NOMO-1 treated with DMSO at 0.1 percent for 48 hours (cell line): ENCODE data around the gene KCNK7.

Source experiments
- DNase-seq: peaks from one replicate; lab custom pipeline; 2025; ENCODE audit not compliant: unreplicated experiment; lab: John Stamatoyannopoulos, UW

The KCNK7 gene

DNA sequence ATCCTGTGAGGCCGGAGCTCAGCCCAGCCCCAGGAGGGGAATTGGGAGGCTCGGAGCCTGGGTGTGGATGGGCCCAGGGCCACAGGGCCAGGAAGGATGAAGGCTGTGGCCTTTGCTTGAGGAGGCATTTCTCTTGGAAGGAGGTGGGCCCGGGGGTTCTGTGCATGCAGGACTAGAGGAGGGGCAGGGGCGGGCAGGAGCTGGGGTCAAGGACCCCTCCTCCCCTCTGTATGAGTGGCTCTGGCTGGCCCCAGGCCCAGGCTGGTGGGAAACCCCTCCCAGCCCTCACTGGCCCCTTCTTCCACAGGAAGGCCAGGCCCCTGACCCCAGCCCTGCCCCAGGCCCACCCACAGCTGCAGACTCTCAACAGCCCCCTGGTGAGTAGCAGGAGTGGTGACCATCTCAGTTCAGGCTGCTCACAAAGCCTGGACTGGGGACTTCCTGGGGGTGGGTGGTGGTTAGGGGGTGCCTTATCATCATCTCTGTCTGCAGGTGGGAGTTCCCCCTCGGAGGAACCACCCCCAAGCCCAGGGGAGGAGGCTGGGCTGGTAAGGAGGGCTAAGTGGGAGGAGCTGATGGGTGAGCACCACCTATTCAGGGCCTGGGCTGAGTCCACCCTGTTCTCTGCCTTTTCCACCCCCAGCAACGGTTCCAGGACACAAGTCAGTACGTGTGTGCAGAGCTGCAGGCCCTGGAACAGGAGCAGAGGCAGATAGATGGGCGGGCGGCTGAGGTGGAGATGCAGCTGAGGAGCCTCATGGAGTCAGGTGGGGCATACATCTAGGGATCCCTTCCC, 6.0 kb downstream of the KCNK7 start:
- no peak for DNase-seq

DNA sequence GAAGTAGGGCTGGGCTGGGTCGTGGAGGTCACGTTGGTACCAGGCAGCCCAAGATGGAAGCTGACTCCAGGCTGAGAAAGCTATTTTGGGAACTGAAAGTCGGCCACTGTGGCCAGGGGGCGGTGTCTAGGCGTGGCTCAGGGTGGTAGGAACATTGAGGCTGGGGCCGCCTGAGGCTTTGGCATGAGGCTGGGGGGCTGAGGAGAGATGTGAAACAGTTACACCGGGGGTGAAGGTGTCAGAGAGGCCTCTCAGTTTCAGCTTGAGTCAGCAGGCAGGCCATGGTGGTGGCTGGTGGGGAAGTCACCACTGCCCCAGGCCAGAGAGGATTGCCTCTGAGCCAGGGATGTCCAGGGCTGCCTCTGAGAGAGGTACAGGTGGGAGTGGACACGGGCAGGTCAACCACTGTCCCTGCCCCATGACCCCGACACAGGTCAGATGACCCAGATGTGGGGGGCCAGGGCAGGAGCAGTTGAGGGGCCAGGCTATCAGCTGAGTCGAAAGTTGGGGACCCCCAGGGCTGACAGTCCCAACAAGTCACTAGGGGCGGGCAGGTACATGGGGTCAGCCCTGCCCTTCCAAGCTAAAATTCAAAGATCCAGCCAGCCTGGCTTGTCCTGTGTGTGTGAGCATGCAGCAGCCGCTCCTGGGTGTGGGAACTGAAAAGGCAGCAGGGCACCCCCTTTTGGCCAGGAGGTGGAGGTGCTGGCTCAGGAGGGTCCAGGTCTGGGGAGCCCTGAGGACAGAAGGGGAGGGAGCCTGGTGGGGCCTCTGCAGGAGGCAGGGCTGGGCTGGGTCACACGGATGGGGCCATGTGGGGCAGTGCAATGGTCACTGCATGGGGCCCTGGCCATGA, 7.2 kb downstream of the KCNK7 start:
- peak; percentile 66 for DNase-seq

DNA sequence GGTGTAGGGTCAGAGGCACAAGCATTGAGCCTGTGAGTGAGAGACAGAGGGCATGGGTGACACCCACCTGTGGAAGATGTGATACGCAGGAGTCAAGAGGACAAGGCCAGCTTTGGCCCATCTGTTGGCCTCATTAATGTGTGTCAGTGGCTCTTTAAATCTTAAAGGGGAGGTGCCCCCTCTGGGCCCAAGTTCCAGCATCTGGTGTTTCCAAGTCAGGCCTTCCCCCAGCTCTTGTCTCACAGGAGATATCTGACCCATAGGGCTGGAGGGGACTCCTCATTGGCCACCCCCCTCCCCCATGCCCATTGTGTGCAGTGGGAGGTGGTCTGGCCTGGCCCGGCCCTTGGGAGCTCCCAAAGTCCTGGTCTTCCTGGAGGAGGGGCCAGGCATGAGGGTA, 8.9 kb downstream of the KCNK7 start:
- no peak for DNase-seq

DNA sequence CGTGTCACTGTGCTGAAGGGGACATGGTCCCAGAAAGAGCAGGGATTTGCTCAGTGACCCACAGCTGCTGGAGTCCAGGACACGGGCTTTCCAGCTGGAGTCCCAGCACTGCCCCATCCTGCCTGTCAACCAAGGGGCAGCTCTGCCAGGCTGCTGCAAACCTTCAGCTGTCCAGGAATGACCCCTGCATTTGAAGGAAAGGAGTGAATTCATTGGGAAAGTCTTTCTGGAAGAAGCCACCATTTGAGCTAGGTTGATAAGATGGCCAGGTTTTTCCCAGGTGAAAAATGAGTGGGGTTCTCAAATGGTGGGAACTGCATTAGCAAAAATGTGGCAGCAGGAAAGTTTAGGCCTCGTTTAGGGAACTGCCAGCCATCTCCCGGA, 9.4 kb downstream of the KCNK7 start:
- no peak for DNase-seq

DNA sequence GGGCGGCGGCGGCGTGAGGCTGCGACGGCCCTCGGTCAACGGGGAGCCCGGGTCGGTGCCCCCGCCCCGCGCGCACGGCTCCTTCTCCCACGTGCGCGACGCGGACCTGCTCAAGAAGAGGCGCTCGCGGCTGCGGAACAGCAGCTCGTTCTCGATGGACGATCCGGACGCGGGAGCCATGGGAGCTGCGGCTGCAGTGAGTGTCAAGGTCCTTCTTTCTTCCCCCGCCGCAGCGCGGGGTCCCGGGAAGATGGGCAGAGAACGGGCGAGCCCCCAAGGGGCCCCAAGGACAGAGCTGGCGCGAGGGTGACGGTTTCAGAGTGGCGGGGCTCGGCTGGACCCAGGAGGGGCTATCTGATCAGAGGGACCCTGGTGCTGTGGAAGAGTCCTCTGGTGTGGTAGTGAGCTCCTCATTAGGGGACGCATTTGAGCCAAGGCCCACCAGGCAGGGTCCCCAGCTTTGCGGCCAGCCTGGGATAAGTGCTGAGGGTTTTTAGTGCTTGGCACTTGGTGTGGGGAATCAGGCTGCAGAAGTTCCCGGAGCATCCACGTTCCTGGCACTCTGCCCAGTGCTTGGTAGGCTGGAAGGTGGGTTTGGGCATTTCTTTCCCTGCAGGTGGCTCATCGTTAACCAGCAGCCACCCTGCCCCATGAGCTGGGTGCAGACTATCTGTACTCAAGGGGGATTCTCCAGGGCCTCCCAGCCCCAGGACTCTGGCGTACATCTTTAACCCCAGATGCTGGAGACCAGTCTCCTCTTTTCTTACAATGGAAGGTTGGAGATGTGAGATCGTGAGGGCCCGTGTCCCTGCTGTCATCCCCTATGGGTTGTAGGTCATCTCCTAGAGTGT, 10.0 kb downstream of the KCNK7 start:
- DNase-seq = no peak

DNA sequence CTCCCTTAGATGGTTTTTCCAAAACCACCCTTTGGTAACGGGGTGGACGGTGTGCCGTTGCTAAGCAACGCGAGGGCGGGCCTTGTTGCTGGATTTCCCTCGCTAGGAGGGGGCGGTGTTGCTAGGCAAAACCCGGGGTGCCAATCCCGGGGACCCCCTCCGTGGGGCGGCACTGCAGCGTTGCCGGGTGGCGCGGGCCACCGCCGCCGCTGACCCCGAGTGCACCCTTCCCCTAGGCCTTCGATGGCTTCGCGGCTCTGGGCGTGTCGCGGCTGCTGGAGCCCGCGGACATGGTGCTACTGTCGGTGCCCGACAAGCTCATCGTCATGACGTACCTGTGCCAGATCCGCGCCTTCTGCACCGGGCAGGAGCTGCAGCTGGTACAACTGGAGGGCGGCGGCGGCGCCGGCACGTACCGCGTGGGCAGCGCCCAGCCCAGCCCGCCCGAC, 10.9 kb downstream of the KCNK7 start:
- DNase-seq = no peak

DNA sequence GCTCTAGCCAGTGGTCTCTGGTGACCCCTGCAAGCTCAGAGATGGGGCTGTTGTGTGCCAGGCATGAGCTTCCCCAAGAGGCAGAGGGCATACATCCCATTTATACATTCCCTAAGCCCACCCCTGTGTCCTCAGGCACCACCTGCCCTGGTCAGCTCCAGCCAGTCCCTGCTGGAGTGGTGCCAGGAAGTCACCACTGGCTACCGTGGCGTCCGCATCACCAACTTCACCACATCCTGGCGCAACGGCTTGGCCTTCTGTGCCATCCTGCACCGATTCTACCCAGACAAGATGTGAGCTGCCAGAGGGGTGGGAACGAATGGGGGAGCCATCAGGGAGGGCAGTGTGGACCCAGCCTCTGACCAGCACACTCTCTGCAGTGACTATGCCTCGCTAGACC, 11.5 kb downstream of the KCNK7 start:
- DNase-seq = no peak

DNA sequence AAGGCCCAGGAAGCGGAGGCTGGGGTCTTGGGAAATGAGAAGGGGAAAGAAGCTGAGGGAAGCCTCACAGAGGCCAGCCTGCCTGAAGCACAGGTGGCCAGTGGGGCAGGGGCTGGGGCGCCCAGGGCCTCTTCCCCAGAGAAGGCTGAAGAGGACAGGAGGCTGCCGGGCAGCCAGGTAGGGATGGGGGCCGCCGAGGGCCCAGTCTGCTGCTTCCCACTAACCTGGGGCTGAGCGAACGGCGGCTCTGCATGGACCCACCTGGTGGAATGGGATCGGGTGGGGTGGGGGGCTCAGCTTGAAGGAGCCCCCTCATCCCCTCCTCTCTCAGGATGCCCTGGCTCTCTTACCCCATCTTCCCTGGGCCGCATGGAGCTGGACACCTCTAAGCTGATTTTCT, 12.0 kb downstream of the KCNK7 start:
- no peak for DNase-seq

DNA sequence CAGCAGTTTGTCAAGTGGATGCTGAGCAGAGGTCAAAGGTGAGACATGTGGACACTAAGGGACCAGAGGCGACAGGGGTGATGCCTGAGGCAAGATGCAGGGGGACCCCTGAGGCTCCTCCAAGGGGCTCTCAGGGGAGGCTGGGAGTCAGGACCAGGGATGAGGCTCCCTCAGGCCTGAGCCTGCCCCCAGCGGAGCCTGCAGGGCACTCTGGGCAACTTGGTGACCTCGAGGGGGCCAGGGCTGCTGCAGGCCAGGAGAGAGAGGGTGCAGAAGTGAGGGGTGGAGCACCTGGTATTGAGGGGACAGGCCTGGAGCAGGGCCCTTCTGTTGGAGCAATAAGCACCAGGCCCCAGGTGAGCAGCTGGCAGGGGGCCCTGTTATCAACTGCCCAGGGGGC, 13.7 kb downstream of the KCNK7 start:
- no peak for DNase-seq

DNA sequence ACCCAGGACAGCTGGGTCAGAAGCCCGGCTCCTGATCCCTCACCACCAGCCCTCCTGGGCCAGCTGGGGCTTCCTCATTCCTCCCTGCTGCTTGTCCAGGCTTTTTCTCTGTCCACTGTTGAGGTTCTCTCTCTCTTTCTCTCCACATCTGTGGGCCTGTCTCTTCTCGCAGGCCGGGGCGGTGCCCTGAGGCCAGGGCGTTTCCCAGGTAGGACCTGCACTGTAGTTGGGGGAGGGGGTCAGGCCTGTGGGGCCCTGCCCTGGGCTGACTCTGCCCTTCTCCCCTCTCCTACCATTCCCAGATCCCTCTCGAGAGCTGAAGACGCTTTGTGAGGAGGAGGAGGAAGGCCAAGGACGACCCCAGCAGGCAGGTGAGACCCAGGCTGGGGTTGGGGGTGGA, 14.8 kb downstream of the KCNK7 start:
- no peak for DNase-seq

DNA sequence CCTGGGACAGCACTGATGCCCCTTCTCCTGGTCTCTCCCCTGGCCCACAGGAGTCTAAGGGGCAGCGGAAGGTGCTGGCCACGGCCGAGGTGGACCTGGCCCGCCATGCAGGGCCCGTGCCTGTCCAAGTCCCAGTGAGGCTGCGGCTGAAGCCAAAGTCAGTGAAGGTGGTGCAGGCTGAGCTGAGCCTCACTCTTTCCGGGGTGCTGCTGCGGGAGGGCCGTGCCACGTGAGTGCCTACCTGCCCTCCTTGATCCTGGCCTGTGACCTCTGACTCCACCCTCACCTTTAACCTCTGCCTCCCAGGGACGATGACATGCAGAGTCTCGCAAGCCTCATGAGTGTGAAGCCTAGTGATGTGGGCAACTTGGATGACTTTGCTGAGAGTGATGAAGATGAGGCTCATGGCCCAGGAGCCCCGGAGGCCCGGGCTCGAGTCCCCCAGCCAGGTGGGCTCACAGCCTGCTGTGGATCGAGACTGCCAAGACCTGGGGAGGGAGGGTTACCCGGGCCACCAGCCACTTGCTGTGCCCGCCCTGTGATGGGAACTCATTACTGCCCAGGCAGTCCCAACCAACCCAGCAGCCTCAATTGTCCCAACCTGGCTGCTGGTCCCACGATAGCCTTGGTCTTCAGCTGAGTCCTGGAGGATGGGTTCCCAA, 15.4 kb downstream of the KCNK7 start:
- no peak for DNase-seq

DNA sequence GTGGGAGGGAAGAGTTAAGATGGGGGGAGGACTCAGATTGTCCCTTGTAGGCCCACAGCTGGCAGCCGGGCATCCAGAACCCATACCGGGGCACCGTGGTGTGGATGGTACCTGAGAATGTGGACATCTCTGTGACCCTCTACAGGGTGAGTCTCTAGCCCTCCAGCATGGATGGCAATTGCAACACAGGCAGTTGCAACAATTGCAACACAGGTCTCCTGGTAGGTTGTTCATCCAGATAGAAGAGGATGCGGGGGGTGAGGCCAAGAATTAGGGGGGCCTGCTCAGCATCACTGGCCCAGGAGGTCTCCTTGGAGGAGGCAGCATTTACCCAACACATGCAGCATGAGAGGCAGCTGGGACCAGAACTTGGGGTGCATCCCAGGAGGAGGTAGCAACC, 16.3 kb downstream of the KCNK7 start:
- peak; percentile 12 for DNase-seq

DNA sequence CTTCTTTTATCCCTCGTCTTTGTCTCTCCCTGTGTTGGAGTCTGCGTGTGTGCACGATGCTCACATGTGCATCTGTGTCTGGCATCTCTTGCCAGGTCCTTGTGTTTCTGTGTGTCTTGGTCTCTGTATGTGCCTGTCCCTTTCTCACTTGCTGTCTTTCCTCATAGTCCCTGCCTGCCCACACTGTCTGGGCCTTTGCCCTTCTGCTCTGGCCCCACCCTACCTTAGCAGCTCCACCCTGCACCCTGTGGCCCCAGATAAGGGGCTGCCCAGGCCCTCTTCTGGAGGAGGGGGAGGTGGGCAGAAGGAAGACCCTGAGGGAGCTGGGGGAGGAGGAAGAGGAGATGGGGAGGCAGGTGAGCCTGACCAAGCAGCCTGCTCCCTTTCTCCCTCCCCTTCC, 16.9 kb downstream of the KCNK7 start:
- DNase-seq = no peak

DNA sequence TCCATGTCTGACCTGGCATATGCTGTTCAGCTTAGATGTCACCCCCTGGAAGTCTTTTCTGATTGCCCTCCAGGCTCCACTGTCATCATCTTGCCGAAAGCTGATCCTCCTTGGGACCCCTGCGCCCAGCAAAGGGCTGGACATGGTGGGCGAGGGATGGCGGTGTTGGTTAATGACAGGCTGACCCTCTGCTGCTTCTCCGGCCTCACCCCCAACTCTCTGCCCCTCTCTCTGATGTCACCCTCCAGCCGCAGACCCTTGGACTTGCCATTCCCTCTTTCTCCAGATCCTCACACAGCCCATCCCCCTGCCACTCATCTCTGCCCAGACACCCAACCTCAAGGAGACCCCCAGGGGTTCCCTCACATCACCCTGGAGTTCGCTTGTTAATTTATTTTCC, 17.5 kb downstream of the KCNK7 start:
- no peak for DNase-seq

DNA sequence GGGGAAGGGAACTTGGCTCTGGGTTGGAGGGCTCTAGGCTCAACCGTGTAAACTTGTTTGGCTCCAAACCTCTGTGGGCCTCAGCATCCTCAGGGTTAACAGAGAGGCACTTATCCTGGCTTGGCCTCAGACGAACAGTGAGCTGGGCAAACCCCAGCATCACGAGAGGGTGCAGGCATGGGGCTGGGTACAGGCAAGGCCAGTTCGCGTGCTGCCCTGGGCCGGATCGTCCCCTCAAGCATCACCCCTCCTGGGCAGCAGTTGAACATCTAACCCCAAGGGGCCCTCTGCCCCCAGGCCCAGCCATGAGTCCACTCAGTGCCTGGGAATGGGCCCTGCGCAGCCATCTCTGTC, 17.9 kb downstream of the KCNK7 start:
- no peak for DNase-seq

DNA sequence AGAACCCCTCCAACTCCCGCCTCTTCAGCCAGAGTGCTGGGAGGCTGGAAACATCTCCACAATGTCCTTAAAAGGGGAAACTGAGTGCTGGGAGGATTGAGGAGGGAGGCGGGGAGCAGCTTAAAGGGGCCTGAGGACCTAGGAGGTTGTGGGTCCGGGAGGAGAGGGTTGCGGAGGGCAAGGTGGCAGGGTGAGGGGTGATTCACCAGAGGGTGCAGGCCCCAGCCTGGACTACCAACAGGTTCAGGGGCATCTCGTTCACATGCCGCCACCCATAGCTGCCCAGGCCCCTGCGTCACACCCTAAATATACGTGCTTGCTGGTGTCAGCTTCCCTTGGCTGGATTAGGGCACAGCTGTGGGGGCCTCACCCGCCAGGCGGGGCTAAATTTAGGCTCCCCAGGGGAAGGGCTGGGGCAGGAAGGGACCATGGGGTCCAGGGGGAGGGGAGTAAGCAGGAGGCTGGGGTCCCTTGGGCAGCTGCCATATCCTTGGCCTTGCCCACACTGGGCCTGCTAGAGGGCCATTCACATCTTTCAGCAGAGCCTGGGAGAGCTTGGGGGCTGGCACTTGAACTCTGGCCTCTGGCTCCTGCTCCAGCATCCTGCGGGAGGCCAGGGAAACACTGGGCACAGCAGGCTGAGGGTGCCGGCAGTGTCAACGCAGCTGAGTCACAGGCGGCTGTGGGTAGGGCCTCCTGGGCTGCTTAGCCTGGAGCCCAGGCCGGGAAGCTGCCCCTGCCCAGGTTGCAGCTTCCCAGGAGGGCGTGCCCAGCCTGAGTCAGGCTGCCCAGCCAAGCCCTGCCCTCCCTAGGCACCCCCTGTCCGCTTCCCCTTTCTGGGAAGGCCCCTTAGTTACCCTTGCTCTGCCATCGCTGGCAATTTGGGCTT, 18.5 kb downstream of the KCNK7 start:
- DNase-seq = peak; percentile 61

DNA sequence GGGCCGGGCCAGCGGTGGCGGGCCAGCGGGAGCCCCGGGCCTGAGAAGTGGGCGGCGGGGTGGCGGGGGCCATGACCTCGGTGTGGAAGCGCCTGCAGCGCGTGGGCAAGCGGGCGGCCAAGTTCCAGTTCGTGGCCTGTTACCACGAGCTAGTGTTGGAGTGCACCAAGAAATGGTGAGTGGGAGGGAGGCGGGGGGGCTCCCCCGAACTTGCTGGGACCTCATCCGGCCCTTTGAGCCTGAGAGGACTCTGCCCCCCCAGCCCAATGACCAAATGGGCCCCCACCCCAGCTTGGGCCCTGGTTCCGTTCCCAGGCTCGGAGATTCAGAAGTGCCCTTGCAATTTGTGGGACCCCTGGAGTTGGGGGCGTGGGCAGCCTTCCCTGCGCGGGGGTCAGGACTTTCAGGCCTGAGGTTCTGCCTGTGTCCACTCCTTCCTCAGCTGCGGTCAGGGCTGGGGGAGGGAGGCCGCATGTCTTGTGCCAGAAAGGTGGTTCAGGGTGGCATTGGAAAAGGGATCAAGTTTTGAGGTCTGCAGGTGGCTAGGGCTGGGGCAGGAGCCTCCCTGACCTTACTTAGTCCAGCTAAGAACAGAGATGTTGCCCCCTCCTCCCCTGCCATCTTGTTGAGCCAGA, 19.3 kb downstream of the KCNK7 start:
- no peak for DNase-seq

DNA sequence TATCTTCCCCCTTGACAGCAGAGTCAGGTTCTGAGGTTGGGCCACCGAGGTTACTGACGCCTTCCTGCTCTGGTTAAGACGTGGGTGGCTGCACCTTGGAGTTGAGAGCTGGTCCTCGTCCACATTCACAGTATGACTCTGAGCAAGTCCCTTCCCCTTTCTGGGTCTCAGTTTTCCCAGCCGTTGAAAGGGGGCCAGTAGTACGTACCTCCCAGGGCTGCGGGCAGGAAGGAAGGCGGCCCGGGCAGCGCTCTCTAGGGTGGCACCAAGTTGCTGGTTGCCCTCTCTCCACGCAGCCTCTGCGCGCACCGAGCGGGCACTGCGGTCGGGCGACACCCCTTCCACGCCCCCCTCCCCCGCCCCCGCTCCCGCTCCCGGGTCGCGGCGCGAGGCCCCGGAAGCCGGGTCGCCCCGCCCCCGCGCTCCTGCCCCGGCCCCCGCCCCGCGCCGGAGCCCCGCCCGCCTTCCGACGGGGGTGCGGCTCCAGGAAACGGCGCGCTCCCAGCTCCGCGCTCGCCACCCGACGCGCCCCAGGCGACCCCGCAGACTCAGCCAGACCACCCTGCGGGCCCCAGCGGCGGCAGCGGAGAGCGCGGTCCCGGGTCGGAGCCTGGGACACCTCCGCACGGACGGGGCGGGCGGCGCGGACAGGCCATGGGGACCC, 19.9 kb downstream of the KCNK7 start, which contains the start of gene EHBP1L1:
EHBP1L1 (plus strand) TSS at position 486 of the 664 bp plus-strand sequence. CDS start 250 bp downstream, outside the sequence.
- peak; percentile 48 for DNase-seq
